Measurements from ENCODE around the gene ELN. TPM values are rescaled to one million over a fixed set of nuclear protein-coding genes. Genes with fewer than 3 reads are reported as not detected.

Gene ELN
- total and polyA plus RNA-seq, 2 of the 8 experiments (the other 6 are each of a cell fraction or from before 2014, with no cell fraction given), result 5.1 to 5.6 TPM

- Histone ChIP-seq H4K5ac (ENCODE audit: insufficient read length, low read depth, low read length) (no peak overlapping the region), H4K91ac (replicated peaks; ENCODE audit: insufficient read length, low read length) (no peak overlapping the region), H4K20me1 (replicated peaks in 1 of 2; ENCODE audit: control insufficient read depth in 1 of 2, insufficient read depth in 2 of 2, low read length in 2 of 2) (peaks cover 0 to 3% of the 10 kb centered on the region in 2 experiments), H2AFZ (ENCODE audit: low read length) (no peak overlapping the region), H3K23ac (ENCODE audit: insufficient read length) (no peak overlapping the region), H2BK20ac (ENCODE audit: low read length) (no peak overlapping the region), H3K18ac (ENCODE audit: extremely low read depth, low read length) (no peak overlapping the region), H3K23me2 (ENCODE audit: low read depth, low read length) (no peaks in the 10 kb centered on the region), H4K8ac (ENCODE audit: extremely low read depth, insufficient read depth, low read length) (no peak overlapping the region), H3K9ac (replicated peaks in 1 of 4; ENCODE audit: extremely low read depth in 1 of 4, low read depth in 3 of 4, low read length in 3 of 4) (no peak overlapping the region), H3K27me3 (replicated peaks in 1 of 4; ENCODE audit: control insufficient read depth in 3 of 4, extremely low read depth in 1 of 4, insufficient read depth in 3 of 4, low read length in 3 of 4) (no peaks in the 10 kb centered on the region), H3K4me2 (ENCODE audit: insufficient read depth in 1 of 2, low read depth in 2 of 2, low read length in 2 of 2) (no peak overlapping the region), H2BK15ac (ENCODE audit: low read length) (no peak overlapping the region), H3K79me2 (ENCODE audit: control insufficient read depth in 1 of 2, insufficient read depth in 2 of 2, low read length in 2 of 2) (no peaks in the 10 kb centered on the region), H3K79me1 (ENCODE audit: low read depth, low read length) (no peaks in the 10 kb centered on the region), H3K4me3 (ENCODE audit: extremely low read depth in 1 of 4, insufficient read depth in 2 of 4, low read depth in 3 of 4, low read length in 4 of 4) (no peak overlapping the region), H2BK12ac (ENCODE audit: low read depth, low read length) (no peak overlapping the region), H3K9me3 (ENCODE audit: insufficient read depth in 2 of 2, low read depth in 1 of 2, low read length in 1 of 2) (no peaks in the 10 kb centered on the region), H3K36me3 (ENCODE audit: control insufficient read depth in 2 of 4, insufficient read depth in 4 of 4, low read length in 3 of 4) (no peaks in the 10 kb centered on the region), H2AK5ac (ENCODE audit: low read depth, low read length) (no peak overlapping the region), H3K27ac (ENCODE audit: low read depth, low read length) (no peak overlapping the region), H2BK120ac (replicated peaks; ENCODE audit: low read depth, low read length) (no peak overlapping the region), H3K4me1 (replicated peaks in 1 of 4; ENCODE audit: control insufficient read depth in 3 of 4, insufficient read depth in 4 of 4, low read length in 3 of 4) (no peaks in the 10 kb centered on the region), H3K4ac (replicated peaks; ENCODE audit: insufficient read length, low read depth, low read length) (no peak overlapping the region), H2BK5ac (ENCODE audit: low read depth, low read length) (no peak overlapping the region), H3K14ac (ENCODE audit: insufficient read length) (no peak overlapping the region), H3K56ac (replicated peaks; ENCODE audit: insufficient read length, low read depth, low read length) (no peak overlapping the region)
- no peak for TF ChIP-seq KDM1A (IDR thresholded peaks at IDR 0.05; ENCODE audit: borderline replicate concordance, low read length)
- no peak for TF ChIP-seq CREB1 (IDR thresholded peaks at IDR 0.05)
- no peak for TF ChIP-seq BCL11A (IDR thresholded peaks at IDR 0.05; ENCODE audit: low read depth in 2 of 2, low read length in 2 of 2)
- TF ChIP-seq SP2 (IDR thresholded peaks at IDR 0.05; ENCODE audit: low read length), result no peak
- TF ChIP-seq BRCA1 (IDR thresholded peaks at IDR 0.05; ENCODE audit: low read depth, low read length), result no peak
- no peak for TF ChIP-seq GABPA (IDR thresholded peaks at IDR 0.05; ENCODE audit: borderline replicate concordance, insufficient read depth, low read length)
- TF ChIP-seq CHD1 (IDR thresholded peaks at IDR 0.05; ENCODE audit: low read depth, low read length), result no peak
- TF ChIP-seq FOSL1 (IDR thresholded peaks at IDR 0.05; ENCODE audit: insufficient read depth, low read depth, low read length), result no peak
- no peak for TF ChIP-seq ZNF274 (IDR thresholded peaks at IDR 0.05; ENCODE audit: borderline replicate concordance, extremely low read depth, low read length)
- FAIRE-seq (no peak), DNase-seq (ENCODE audit: low read depth in 1 of 2, low spot score in 2 of 2) (no peak)
- ChIA-PET CTCF (ENCODE audit: partially characterized antibody) (interaction anchor here (1.1 to 14.4 kb wide), 4 partner anchors 9 to 144 kb away, joined by 3 to 145 read pairs (median 3); partner anchors contain the start of gene ELN), POLR2A (ENCODE audit: partially characterized antibody) (interaction anchor here (0.6 kb wide), 1 partner anchor 17 kb away, joined by 6 read pairs; no protein-coding TSS in a partner anchor)
- WGBS, 2 experiments (ENCODE audit: extremely low coverage in 1 of 2, insufficient coverage in 1 of 2, insufficient read length in 1 of 2, insufficient replicate concordance in 2 of 2, low coverage in 1 of 2, low lambda C conversion rate in 2 of 2, missing lambda C conversion rate in 1 of 2), result 82% methylated on average over 3 of the region's 3 CpGs; no CpG with 5 or more reads in 1 of the 2 experiments
These were observed 19.3 kb upstream of the ELN start for GRCh38 chr7:74008687-74009086.
